HG03558 (cell line): ENCODE measurements around the gene COPS8.

Experiments
- ATAC-seq: cut with Tn5 transposase; IDR thresholded peaks from one replicate; pipeline ENCODE4 v1.9.1; 2021; ENCODE audit warnings: moderate number of reproducible peaks; ENCODE audit not compliant: unreplicated experiment; ENCODE audit errors: extremely low read depth

COPS8 gene

DNA sequence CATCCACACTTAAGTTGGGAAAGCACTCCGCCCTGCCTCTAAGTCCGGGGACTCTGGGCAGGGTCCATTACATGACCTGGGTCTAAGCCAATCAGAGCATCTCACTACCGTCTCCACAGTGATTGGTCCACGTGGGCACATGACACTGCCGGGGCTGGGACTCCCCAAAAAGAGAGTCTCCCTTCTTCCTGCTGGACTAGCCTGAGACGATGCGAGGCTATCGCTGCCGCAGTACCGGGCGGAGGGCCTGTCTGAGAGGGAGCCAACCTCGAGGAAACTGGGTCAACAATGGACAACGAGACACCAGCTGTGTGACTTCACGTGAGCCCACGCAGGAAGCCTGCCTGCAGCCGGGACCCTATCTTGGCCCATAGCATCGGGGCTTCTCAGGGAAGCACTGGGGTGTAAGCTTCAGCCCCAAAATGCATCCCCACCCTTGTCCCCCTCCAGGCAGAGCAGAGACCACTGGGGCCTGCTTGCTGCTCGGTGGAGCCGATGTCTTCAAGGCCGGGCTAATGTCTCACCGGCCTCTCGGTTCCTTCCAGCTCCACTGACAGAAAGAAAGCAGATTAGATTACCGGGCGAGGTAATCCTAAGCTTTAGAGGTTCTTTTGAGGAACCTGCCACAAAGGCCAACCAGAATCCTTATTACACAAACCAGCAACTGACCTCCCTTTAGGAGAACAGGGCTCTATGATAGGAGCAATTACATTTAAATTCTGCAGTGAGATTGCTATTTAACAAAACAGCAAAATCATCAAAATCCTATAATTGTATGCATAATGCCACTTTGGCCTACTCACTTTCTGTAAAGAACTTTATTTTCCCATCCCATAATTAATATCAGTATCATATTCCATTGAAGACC lies 21.3 kb upstream of the COPS8 start:
- ATAC-seq: no peak

DNA sequence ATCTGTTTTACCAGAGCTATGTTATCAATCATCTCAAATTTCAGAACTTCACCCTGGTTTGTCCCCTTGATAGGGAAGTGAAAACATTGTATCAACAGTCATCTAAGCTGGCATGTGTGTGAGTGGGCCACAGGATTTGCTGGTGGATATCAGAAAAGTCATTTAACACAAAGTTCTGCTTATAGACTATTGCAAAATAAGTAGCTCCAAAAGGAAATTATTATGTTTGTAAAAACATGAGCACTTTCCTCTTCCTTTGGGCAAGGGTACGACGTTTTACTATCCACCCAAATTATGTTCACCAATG lies 20.7 kb upstream of the COPS8 start:
- ATAC-seq: no peak

DNA sequence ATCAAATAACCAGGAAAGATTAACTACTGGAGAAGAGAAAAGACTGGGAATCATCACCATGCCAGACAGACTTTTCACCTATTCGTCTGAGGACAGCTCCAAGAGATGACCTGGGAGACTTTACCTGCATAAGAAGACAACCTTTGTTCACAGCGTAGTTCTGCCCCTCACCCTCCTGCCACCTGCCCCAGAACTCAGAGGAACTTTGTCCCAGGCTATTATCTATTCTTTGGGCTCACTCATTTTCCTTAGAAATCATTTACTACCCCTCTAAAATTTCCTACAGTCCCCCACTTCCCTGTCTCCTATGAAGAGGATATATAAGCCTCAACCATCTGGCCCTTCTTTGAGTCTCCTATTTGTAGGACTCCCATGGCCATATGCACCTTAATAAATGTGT lies 19.3 kb upstream of the COPS8 start:
- no peak for ATAC-seq

DNA sequence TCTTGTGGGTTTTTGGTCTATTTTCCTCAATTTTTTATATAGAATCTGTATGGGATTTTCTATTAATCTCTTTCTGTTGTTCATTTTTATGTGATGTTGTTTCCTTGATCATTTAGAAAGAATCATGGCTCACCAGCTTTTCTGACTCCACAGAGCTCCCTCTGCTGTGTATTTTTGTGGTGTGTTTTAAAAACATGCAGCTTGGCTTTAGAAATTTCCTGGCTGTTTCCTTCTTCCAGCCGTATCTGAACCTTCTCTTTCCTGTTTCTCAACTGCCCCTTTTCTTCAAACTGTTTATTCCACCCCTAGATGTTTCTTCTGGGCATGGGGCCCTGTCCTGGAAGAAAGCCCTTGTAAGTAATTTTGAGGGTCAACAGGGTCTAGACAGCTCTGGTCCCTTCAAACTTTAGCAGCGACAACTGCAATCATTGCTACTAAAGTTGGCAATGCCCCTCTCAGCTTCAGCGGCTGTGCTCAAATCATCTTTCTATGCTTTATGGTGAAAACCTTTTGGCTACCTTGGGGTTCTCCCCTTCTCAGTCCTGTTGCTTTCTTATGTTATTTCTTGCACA lies 17.6 kb upstream of the COPS8 start:
- ATAC-seq: no peak

DNA sequence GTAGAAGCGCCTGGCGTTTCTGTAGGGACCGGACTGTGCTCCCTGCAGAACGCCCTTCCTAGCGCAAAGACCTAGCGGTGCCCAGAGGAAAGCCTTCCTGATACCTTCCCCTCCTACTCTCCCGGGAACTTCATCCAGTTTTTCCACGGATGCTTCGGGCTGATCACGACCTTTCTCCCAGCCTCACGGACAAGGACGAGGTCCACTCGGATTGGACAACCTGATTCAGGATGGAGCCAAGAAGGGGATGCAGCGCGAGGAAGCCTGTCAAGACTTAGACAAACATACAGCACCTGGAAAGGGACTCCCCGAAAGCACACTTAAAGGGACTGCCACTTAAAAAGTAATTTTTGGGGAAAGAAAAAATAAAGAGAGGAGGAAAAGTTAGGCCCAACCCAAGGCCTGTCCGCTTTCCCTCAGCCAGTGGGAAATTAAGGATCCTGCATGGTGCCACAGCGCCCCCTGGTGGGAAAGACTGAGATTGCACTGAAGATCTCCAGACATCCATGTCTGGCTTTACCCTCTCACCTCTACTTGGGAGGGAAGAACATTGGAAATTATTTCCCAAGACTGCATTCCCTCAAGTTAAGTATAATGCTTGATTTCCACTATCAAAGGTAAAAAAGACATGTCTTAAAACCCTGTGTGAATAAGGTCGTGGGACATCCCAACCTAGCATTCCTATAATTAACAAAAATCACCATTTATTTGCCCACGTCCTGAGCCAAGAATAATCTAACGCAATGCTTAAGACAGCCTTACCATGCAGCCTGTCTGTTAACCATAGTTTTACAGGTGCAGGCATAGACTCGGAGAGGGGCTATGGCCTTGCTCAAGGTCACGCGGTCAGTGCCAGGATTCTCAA lies 13.4 kb upstream of the COPS8 start:
- no peak for ATAC-seq

DNA sequence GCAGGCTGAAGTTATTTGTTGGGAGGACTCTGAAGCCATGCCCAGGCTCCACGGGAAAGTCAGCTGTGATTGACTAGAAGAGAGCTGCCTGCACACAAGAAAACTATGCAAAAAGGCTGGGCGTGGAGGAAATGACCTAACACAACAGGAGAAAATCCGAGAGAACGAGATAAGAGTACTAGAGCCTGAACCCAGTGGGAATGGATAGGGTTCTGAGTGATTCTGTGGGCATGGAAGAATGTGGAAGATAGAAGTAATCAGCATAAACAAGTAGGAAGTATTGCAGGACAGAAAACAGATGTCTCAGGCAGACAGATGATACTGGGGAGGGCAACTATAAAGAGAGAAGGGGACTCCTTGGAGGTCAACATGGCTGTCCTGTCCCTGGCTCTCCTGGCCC lies 12.1 kb upstream of the COPS8 start:
- ATAC-seq: no peak

DNA sequence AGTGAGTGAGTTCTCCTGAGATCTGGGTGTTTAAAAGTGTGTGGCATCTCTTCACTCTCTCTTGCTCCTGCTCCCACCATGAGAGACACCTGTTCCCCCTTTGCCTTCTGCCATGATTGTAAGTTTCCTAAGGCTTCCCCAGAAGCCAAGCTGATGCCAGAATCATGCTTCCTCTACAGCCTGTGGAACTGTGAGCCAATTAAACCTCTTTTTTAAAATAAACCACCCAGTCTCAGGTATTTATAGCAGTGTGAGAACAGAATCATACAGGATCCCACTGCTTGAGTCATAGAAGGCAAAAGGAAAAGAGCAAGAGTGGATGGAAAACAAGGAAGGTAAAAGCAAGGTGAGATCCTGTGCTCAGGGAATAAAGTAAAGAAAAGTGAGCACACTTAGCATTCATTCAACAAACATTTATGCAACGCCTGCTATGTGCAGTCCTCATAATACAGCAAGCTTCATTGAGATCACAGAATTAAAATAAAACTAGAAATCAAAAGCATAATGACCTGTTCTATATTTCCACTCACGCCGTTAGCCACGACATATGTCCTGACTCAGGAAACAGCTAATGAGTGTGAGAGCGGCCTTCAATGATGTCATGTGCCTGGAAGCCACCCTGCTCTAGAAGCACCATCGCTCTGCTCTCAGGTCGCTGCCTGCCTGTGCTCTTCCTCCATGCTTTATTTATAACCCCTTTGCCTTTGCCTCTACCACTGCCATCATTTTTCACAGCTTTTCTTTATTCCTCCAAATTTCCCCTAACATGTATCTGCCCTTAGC lies 11.3 kb upstream of the COPS8 start:
- no peak for ATAC-seq

DNA sequence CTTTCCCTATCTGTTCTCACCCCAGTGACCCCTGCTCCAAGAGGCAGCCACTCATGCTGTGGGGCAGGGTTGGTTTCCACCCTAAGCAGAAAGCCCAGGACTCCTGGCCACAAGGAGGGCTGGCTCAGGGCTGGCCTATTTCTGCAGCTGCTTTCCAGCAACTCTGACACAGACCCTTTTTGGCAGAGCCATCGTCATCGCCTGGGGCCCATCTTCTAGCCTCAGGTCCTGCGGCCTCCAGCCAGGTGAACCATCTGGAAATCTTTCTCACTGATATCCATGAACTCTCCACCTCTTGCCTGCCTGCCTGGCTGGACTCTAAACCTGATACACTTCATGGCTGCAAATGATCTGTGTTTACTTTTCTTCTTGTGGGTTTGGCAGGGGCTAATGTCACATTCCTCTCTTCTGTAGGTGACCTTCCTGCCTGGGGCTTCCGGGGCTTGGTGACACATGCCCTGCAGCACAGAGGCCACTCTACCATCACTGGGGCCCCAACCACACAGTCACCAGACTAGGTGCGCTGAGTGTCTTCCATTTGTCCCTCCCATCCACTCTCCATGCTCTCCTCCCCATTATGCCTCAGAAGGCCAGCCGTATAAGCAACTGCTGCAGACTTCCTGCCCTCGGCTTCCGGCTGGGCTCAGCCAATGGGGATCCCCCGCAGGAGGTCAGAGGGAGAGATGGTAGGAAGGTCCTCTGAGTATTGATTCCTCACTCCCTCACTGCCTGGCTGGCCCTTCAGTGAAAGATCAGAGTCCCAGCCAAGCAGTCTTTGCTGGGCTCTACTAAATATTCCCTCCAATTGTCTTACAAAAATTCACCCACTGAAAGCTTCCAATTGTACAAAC lies 9.7 kb upstream of the COPS8 start:
- no peak for ATAC-seq

DNA sequence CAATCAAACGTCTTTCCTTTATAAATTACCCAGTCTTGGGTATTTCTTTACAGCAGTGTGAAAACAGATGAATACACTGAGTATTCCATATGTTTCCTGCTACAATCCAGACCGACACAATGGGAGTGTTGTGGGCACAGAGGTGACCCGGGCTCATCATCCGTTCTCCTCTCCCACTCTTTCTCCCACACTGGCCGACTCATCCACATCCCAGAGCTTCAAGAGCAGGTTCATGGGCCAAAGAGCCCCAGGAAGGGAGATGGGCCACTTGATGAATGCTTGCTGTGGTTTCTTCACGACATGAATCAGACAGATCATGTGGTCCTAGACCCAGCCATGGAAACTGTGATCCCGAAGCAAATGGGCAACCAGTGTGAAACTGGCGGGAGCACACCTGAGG lies 4.1 kb upstream of the COPS8 start:
- ATAC-seq: no peak

DNA sequence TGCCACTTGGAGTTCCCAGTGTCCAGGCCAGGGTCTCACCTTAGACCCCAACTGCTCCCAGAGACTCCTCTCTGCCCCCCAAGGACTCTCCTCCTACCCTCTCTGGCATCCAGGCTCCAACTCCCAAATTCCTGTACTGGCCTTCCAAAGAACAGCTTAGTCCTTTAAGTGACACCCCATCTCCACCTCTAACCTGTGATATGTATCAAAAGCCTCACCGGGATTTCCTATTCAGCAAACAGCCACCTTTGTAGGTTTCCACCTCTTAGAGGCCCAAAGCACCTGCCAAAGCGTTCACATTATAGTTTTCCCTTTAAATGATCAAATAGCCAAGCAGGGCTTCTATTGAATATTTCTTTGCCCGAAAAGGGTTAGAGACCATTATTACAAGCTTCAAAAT lies 2.7 kb upstream of the COPS8 start:
- ATAC-seq: no peak

DNA sequence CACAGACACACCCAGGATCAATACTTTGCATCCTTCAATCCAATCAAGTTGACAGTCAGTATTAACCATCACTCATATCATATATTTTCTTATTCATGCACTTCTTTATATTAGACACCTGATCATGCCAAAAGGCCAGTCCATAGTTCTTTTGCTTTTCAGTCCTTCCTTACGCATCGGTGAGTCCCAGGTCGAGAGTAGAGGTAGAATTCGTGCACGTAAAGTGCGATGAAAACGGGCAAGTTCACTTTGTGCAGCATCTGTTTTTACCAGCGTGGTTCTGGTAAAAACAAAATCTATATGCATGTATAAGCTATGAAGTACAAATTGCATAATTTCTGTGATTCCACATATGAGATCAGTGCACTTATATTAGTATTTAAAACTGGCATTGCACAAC lies 1.2 kb upstream of the COPS8 start:
- ATAC-seq: no peak

DNA sequence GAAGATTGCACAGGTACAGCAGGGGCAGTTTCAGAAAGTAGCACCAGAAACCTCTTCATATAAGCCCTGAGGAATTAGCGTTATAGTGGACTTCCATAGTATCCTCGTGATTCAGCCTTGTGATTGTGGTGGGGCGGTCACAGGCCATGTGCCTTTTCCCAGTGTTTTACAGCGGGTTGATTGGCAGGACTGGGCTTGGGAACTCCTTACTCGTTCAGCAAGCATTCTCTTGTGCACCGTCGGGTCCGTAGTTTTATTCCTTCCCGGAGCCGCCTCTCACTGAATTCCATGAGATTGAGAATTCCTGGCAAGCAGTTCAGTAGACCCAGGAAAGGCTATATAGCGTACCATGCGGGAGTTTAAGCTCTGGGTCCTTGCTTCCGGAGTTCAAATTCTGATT lies 5.2 kb downstream of the COPS8 start:
- no peak for ATAC-seq

DNA sequence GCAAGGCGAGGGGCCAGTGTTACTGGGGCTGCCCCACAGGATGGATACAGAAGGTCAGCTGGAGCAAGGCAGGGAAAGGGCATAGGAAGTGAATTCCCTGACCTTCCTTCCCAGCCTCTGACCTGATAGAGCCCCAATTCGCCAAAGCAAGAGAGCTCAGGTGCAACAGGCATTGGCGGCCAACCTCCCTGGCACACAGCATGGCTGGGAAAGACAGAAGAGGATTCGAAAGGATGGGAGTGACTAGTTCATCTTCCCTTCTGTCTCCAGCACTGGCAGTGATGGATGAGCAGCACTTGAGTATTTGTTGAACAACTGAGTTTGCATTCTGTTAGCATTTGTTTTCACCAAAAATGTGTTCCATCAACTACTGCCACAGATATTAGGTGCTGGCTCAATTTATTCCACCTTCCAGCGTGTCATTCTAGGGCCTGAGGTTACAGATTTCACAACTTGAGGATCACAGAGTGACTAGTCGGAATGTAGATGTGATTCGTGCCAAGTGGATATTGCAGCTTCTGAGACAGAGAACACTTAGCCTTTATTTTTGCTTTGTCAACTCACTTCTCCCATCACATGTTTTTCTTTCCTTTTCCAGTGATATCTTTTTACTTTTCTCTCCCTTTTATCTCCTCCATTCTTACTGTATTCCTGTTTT lies 6.2 kb downstream of the COPS8 start:
- ATAC-seq: no peak

DNA sequence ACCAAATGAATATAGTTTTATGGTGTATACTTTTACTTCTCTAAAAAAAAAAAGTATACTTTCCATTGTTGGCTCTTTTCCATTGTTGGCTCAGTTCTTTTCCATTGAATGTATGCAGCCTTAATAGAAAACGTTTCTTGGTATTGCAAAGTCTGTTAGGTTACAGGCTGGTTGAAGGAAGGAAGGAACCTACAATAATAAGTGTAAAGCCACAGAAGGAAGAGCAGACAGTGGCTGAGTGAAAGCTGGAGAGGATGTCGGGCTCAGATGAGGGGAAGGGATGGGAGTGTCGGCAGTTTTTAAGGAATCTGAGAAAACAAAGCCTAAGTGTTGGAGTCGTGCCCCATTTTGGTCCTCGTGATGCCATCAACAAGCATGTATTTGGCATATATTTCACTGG lies 6.8 kb downstream of the COPS8 start:
- ATAC-seq: no peak

DNA sequence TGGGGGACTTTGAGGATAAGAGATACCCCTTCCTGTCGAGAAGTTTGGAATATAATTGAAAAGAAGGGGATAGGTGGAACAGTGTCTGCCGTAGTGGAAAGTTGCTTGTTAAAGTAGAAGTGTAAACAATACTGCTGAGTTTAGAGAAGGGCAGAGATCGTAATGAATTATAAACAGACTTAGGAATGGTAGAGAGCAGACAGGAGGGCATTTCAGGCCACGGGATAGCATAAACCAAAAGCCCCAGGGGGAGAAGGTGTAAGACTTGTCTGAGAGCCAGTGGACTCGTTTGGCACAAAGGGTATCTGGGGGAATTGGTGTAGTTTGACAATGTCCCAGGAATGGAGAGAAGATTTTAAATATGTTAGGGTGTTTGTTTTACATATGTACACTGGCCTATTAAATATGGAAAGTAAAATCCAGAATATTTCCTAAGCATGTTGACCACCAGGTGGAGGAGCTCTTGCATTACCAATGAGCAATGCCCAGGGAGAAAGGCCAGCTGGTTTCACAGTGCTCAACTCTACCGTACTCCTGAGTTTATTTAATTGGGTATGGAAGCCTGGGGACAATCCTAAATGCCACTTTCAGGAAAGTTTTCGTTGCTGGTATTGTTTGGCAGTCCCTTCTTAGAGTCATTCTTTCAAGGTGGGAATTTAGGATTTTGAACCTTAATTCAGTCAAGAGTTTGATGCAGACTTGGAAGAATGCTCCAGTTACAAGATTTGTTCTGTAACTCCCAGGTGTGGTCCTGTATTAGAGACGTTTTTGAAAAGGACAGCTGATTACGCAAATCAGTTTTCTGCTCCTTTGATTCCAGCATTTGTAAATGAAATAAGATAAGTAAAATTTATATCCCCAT lies 7.5 kb downstream of the COPS8 start:
- ATAC-seq: no peak

DNA sequence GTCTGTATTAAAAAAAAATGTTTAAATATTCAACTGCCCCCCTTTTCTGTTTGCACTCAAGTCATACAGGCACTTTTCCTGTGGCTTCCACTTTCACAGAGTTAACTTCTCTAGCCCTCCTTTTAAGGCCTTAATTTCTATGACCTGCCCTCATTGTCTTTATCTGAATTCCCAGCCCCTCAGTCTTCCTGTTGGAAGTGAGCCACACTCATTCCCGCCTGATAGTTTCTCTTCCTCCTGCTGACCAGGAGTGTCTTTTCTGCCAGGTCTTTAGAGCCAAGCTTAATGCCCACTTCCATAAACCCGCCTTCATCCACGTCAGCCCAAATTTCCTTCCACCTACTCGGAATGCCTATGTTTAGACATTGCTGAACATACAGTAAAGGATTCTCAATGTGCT lies 10.5 kb downstream of the COPS8 start:
- no peak for ATAC-seq

DNA sequence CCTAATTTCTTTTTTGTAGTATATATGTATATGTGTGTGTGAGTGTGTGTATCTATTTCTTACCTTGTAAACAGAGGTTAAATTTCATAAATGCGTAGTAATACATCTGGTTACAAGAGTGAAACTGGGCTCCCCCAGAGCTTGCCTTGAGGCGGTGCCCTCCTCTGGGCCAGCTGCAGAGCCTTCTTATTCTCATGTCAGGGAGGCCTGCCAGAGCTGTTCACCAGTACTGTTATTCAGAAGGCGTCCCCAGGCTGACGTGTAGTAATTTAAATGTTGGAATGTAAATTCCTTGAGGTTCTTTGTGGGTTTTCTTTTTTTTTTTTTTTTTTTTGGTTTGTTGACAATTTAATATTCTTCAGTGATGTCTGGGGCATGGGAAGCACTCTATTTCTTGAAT lies 11.2 kb downstream of the COPS8 start:
- ATAC-seq: no peak

DNA sequence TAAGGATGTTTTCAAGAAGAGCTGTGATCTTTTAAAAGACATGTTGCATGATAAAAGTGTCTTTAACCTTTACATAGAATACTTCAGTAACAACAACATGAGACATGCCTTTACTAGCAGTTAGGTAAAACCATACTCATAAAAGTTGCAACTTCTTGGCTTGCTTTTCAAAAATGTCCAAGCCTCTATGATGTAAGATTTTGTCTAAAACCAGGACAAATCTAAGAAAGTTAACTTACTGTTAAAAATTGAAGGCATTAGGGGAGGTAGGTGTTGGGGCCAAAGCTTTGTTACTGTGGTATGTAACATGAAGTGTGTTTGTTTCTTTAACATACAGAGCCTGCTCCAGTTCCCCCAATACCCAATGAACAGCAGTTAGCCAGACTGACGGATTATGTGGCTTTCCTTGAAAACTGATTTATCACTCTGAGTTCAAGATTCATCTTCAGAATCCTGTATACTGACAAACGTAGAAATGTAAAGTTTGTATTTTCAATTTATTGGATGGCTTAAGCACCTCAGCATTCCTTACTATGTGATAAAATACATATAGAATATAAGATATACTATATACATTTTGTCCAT lies 11.7 kb downstream of the COPS8 start:
- no peak for ATAC-seq
